Panc1 (cell line): Measurements from ENCODE around the gene UGT2A2.

Experiments
- POLR2AphosphoS5 ChIP-seq: IDR thresholded peaks from 2 replicates; pipeline ENCODE4 v1.6.1; 2012; ENCODE audit warnings: mild to moderate bottlenecking, low read depth, low read length, moderate library complexity
- SIN3A ChIP-seq: IDR thresholded peaks from 2 replicates; pipeline ENCODE4 v1.6.1; 2012; ENCODE audit warnings: low read depth, mild to moderate bottlenecking, low read length, moderate library complexity, borderline replicate concordance; ENCODE audit not compliant: insufficient read depth
- TF ChIP-seq, protein P1 (sequence below): fragments of 450-650 bp; IDR thresholded peaks from 2 replicates; pipeline ENCODE4 v1.5.1; 2017; ENCODE audit warnings: mild to moderate bottlenecking
- TF ChIP-seq, protein P2 (sequence below), 2 experiments: IDR thresholded peaks; 2 replicates each; pipeline ENCODE4 v1.6.1; 2011 to 2012; ENCODE audit warnings: low read depth in 2 of 2, control low read depth in 1 of 2, low read length in 1 of 2, mild to moderate bottlenecking in 1 of 2, moderate library complexity in 1 of 2; ENCODE audit not compliant: insufficient read depth in 1 of 2

DNA sequence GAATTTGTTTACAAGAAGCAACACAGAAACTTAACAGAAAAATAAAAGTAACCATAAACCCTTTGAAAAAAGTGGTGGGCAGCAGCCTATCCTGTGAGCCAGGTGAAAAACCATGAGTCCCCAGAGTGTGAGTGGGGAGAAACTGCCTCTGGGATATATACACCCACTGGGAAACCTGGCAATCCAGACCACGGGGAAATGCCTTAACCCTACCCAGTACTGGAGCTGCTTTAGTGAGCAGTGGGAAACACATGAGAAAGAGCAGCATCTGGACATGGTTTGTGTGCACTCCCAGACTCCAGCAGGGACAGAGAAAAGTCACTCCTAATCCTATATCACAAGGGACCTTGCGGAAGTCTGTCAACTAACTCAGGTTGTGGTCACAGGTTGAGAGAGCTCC lies 39.4 kb downstream of the UGT2A2 start:
- TF ChIP-seq, protein P1, sequence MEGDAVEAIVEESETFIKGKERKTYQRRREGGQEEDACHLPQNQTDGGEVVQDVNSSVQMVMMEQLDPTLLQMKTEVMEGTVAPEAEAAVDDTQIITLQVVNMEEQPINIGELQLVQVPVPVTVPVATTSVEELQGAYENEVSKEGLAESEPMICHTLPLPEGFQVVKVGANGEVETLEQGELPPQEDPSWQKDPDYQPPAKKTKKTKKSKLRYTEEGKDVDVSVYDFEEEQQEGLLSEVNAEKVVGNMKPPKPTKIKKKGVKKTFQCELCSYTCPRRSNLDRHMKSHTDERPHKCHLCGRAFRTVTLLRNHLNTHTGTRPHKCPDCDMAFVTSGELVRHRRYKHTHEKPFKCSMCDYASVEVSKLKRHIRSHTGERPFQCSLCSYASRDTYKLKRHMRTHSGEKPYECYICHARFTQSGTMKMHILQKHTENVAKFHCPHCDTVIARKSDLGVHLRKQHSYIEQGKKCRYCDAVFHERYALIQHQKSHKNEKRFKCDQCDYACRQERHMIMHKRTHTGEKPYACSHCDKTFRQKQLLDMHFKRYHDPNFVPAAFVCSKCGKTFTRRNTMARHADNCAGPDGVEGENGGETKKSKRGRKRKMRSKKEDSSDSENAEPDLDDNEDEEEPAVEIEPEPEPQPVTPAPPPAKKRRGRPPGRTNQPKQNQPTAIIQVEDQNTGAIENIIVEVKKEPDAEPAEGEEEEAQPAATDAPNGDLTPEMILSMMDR: no peak
- TF ChIP-seq, protein P2, sequence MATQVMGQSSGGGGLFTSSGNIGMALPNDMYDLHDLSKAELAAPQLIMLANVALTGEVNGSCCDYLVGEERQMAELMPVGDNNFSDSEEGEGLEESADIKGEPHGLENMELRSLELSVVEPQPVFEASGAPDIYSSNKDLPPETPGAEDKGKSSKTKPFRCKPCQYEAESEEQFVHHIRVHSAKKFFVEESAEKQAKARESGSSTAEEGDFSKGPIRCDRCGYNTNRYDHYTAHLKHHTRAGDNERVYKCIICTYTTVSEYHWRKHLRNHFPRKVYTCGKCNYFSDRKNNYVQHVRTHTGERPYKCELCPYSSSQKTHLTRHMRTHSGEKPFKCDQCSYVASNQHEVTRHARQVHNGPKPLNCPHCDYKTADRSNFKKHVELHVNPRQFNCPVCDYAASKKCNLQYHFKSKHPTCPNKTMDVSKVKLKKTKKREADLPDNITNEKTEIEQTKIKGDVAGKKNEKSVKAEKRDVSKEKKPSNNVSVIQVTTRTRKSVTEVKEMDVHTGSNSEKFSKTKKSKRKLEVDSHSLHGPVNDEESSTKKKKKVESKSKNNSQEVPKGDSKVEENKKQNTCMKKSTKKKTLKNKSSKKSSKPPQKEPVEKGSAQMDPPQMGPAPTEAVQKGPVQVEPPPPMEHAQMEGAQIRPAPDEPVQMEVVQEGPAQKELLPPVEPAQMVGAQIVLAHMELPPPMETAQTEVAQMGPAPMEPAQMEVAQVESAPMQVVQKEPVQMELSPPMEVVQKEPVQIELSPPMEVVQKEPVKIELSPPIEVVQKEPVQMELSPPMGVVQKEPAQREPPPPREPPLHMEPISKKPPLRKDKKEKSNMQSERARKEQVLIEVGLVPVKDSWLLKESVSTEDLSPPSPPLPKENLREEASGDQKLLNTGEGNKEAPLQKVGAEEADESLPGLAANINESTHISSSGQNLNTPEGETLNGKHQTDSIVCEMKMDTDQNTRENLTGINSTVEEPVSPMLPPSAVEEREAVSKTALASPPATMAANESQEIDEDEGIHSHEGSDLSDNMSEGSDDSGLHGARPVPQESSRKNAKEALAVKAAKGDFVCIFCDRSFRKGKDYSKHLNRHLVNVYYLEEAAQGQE (IDR thresholded peaks at IDR 0.05; ENCODE audit: insufficient read depth in 1 of 2, low read depth in 2 of 2, low read length in 1 of 2): no peak
- TF ChIP-seq POLR2AphosphoS5 (no peak), SIN3A (no peak)
